Stomach (tissue), 9 donors: ENCODE data around the gene NLGN1. TPM values are rescaled to one million over a fixed set of nuclear protein-coding genes. Genes with fewer than 3 reads are reported as not detected.

Experiments used
- DNase-seq, 2 donors: peaks; one replicate each; pipeline versions ENCODE4 v3.0.0 to v3.0.0-alpha.2; 2013 to 2019
- H3K27ac ChIP-seq, 5 donors: fragments of 200-600 bp in 4 of 5; sonication (generic) in 4 of 5; one replicate each; pipeline ENCODE4 v1.5.1; 2013 to 2019; ENCODE audit warnings: mild to moderate bottlenecking in 1 of 5, moderate library complexity in 1 of 5
- H3K27me3 ChIP-seq, 3 donors: fragments of 200-600 bp; sonication (generic); one replicate each; pipeline ENCODE4 v1.5.1; 2017 to 2019; ENCODE audit warnings: mixed run types in 1 of 3
- H3K36me3 ChIP-seq, 4 donors: fragments of 200-600 bp; sonication (generic); 1 replicate in 3 of 4; 2 replicates in 1 of 4; pipeline ENCODE4 v1.5.1; 2016 to 2019
- H3K4me1 ChIP-seq, 4 donors: fragments of 200-600 bp; sonication (generic); one replicate each; pipeline ENCODE4 v1.5.1; 2016 to 2019
- H3K4me3 ChIP-seq, 4 donors: fragments of 200-600 bp; sonication (generic) in 3 of 4; one replicate each; pipeline ENCODE4 v1.5.1; 2016 to 2019; ENCODE audit warnings: mild to moderate bottlenecking in 1 of 4
- H3K9me3 ChIP-seq, 4 donors: fragments of 200-600 bp; sonication (generic); one replicate each; pipeline ENCODE4 v1.5.1; 2016 to 2019
- CTCF ChIP-seq, 7 experiments: fragments of 450-650 bp in 4 of 7; fragments of 200-600 bp in 3 of 7; sonication (generic) in 3 of 7; IDR thresholded peaks; one replicate each; pipeline ENCODE4 v1.5.1; 2016 to 2019; ENCODE audit warnings: antibody characterized with exemption in 7 of 7, control low read depth in 2 of 7, mild to moderate bottlenecking in 1 of 7
- EP300 ChIP-seq: sonication (generic); formaldehyde crosslinking; IDR thresholded peaks from one replicate; pipeline ENCODE4 v1.6.1; 2017; ENCODE audit warnings: antibody characterized with exemption
- POLR2A ChIP-seq, 4 donors: fragments of 450-650 bp; IDR thresholded peaks; one replicate each; pipeline ENCODE4 v1.6.1; 2016; ENCODE audit warnings: antibody characterized with exemption in 4 of 4, control low read depth in 2 of 4, mild to moderate bottlenecking in 1 of 4, moderate library complexity in 1 of 4
- POLR2AphosphoS5 ChIP-seq, 3 donors: sonication (generic); formaldehyde crosslinking; IDR thresholded peaks; one replicate each; pipeline ENCODE4 v1.6.1; 2016; ENCODE audit warnings: antibody characterized with exemption in 3 of 3
- WGBS, 5 donors: extraction: QIAGEN DNeasy Blood & Tissue Kit in 3 of 5; methylation state at CpG; one replicate each; pipeline versions ENCODE4 v1.1.5 to v1.1.7; 2013 to 2018; 5-methylcytosine and 5-hydroxymethylcytosine counted together
- intact Hi-C: fragments of 100-400 bp; cut with DNase I; formaldehyde crosslinking; loops from one replicate; pipeline ENCODE4 v1.15.1; 2023; ENCODE audit warnings: low total_unique reads
- polyA plus RNA-seq, 3 donors: library from polyadenylated mRNA; stranded (reverse); fragments of 200-250 nt; gene quantifications; one replicate each; pipeline ENCODE4 v1.2.3, GENCODE V29; 2013
- total RNA-seq, 5 donors: library from RNA; depleted of rRNA; stranded (reverse); fragments of >200 nt; gene quantifications; one replicate each; pipeline versions ENCODE4 v1.1.0 to v1.2.3, GENCODE V29; 2014 to 2016
- donor health status: healthy with polysubstance abuse.
- donor health status: Bipolar disorder and iron deficiency.
- donor health status: healthy.

The NLGN1 gene
- total and polyA plus RNA-seq, 8 donors, result 0.15 to 45.2 (median 4.8) TPM; not detected in 1

DNA sequence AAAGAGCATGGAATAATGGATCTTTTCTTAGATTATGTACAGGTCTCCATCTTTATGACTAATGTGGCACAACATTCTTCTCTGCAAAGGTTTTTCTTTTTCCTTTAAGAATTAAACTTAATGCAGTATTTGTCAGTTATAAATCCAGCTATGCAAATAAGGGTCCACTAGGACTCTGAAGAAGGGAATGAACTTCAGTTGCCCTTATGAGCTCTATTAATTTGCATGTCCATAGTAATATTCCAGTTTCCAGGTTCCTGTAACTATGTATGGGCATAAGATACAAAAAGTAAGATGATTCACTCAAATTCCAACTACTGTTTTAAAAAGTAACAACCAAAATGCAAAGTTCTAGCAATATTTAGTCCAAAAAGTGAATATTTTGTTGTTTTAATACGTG, 337.4 kb downstream of the NLGN1 start:
- H3K27me3 ChIP-seq, result no peaks in the 10 kb centered on the region
- TF ChIP-seq POLR2A (IDR thresholded peaks at IDR 0.05), result no peak
- no peak for TF ChIP-seq EP300
- TF ChIP-seq CTCF (IDR thresholded peaks at IDR 0.05), result no peak
- no peak for TF ChIP-seq POLR2AphosphoS5 (IDR thresholded peaks at IDR 0.05)
- intact Hi-C loops, result no loop called here
- H3K36me3 ChIP-seq, result no peaks in the 10 kb centered on the region
- WGBS, 5 donors, result 48 to 63% (median 55%) methylated on average over 1 of the region's 1 CpG
- no peaks in the 10 kb centered on the region for H3K4me1 ChIP-seq
- no peak overlapping the region for H3K4me3 ChIP-seq
- no peaks in the 10 kb centered on the region for H3K9me3 ChIP-seq
- no peak overlapping the region for H3K27ac ChIP-seq
- no peak for DNase-seq

DNA sequence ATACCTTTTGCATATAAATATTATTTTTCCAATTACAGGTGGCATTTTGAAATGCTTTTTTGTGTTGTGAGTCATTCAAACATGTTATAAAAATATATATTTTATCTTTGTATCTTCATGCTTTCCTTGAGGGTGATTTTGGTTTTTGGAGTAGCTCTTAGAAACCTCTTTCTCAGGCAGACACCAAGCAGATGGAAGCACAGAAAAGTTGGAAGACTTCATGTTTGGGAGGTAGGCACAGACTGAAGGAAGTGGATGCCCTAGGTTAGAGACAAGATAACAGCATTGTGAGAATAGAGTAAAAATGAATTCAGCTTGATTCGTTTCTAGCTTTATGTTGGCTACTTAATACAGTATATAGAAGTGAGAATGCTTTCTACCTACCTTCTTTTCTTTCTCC, 338.3 kb downstream of the NLGN1 start:
- Histone ChIP-seq H3K36me3 (no peaks in the 10 kb centered on the region), H3K9me3 (no peaks in the 10 kb centered on the region), H3K27ac (no peak overlapping the region), H3K4me1 (no peaks in the 10 kb centered on the region), H3K27me3 (no peaks in the 10 kb centered on the region), H3K4me3 (no peak overlapping the region)
- no peak for TF ChIP-seq POLR2A (IDR thresholded peaks at IDR 0.05)
- TF ChIP-seq CTCF (IDR thresholded peaks at IDR 0.05), result no peak
- no peak for TF ChIP-seq POLR2AphosphoS5 (IDR thresholded peaks at IDR 0.05)
- TF ChIP-seq EP300, result no peak
- DNase-seq, result no peak
- 80 to 86% (median 81%) methylated on average over 1 of the region's 1 CpG for WGBS, 5 donors
- intact Hi-C loops, result no loop called here

DNA sequence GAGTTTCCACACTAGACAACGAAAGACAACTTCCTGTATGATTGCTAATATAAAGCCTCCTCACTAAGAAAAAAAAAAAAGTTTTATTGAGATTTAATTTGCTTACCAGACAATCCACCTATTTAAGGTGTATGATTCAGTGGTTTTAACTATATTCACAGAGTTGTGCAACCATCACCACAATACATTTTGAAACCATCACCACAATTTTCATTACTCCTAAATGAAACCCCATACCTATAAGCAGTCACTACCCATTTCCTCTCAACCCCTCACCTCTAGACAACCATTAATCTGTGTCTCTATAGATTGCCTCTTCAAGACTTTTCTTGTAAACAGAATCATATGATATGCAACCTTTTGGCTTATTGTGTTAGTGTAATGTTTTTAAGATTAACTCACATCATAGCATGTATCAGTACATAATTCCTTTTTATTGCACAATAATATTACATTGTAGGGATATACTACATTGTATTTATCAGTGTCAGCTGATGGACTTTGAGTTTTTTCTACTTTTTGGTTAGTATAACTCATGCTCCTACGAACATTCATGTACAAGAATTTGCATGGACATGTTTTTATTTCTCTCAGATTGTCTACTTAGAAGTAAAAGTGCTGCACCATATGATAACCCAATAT, 339.7 kb downstream of the NLGN1 start:
- Histone ChIP-seq H3K36me3 (no peaks in the 10 kb centered on the region), H3K27ac (no peak overlapping the region), H3K4me3 (no peak overlapping the region), H3K9me3 (no peaks in the 10 kb centered on the region), H3K27me3 (no peaks in the 10 kb centered on the region), H3K4me1 (no peaks in the 10 kb centered on the region)
- no peak for DNase-seq
- 75 to 84% (median 76%) methylated on average over 2 of the region's 2 CpGs for WGBS, 5 donors
- intact Hi-C loops, result no loop called here
- TF ChIP-seq POLR2AphosphoS5 (IDR thresholded peaks at IDR 0.05), result no peak

DNA sequence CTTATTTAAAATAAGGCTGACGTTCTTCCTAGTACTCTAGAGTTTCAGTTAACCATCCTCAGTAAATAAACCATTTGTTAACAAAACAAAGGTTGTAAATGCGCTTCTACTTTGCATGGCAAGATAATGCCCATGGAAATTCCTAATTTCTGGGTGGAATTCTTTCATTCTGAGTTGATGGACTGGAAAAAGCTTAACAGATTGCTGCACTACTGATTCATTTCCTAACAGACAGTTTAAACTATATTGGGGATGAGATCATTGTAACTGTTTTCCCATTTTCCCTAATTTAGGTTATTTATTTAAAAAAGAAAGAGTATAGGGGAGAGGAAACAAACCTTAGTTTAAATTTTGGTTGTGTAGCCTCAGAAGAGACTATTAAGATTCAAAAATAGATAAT, 342.2 kb downstream of the NLGN1 start:
- intact Hi-C loops, result no loop called here
- WGBS, 5 donors, result 79 to 89% (median 83%) methylated on average over 2 of the region's 2 CpGs

More for the DNA sequence above, 342.2 kb downstream of the NLGN1 start:
- H3K9me3 ChIP-seq, result no peaks in the 10 kb centered on the region
- no peak for TF ChIP-seq CTCF (IDR thresholded peaks at IDR 0.05)
- TF ChIP-seq POLR2AphosphoS5 (IDR thresholded peaks at IDR 0.05), result no peak
- TF ChIP-seq EP300, result no peak
- no peak for TF ChIP-seq POLR2A (IDR thresholded peaks at IDR 0.05)
- no peaks in the 10 kb centered on the region for H3K27me3 ChIP-seq
- no peaks in the 10 kb centered on the region for H3K4me1 ChIP-seq
- H3K36me3 ChIP-seq, result no peaks in the 10 kb centered on the region
- DNase-seq, result no peak
- no peak overlapping the region for H3K4me3 ChIP-seq
- H3K27ac ChIP-seq, result no peak overlapping the region
